GM23248 (cell line): ENCODE measurements around the gene BCL11B.

Experiments used
- EZH2 ChIP-seq: fragments of 200-600 bp; sonication (generic); IDR thresholded peaks from 2 replicates; pipeline ENCODE4 v1.6.1; 2018; ENCODE audit warnings: antibody characterized with exemption, mild to moderate bottlenecking; ENCODE audit not compliant: insufficient read depth, poor library complexity, severe bottlenecking
- EZH2phosphoT487 ChIP-seq: fragments of 200-600 bp; sonication (generic); IDR thresholded peaks from 2 replicates; pipeline ENCODE4 v1.6.1; 2018; ENCODE audit warnings: antibody characterized with exemption, moderate library complexity, mild to moderate bottlenecking, low read depth; ENCODE audit not compliant: insufficient read depth

DNA sequence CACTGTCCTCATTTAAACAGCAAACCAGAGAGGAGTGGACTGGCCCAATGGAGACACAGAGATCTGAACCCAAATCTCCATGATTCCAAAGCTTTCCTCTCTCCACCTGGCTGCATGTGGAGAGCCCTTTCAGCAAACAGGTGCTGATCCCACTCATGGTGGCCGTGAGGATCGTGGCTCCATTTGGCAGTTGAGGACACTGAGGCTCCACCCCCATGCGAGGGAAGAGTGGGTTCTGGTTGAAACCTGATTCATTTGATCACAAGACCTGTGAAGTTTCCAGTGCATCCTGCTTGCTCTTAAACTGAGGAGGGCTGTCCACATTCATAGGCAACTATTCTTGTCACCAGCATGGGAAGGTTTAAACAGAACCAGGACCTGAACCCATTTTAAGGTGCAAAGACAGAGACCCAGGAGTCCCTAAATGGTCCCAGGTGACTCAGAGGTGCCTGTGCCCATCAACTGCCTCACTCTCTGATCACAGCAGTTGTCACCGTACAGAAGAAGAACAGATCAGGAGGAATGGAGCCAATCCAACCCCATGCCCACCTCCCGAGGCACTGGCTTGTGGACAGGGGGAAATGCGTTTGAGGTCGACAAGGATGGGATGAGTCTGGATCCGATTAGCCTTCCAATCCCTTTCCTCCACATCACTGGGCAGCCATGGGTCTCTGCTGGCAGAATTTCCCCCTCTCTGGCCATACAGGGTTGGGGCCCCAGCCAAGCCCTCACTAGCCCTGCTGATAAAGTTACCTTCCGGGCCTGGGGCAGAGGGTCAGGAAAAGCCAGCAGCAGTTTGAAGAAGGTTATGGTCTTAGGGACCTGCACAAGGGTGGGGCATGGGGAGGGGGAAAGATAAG is 45.5 kb upstream of the BCL11B start:
- TF ChIP-seq EZH2 (no peak), EZH2phosphoT487 (no peak)
